Panc1 (cell line): Measurements from ENCODE around the gene PHF21A.

Experiments used
- CTCF ChIP-seq: fragments of 450-650 bp; IDR thresholded peaks from 2 replicates; pipeline ENCODE4 v1.5.1; 2017; ENCODE audit warnings: mild to moderate bottlenecking
- POLR2AphosphoS5 ChIP-seq: IDR thresholded peaks from 2 replicates; pipeline ENCODE4 v1.6.1; 2012; ENCODE audit warnings: mild to moderate bottlenecking, low read depth, low read length, moderate library complexity
- SIN3A ChIP-seq: IDR thresholded peaks from 2 replicates; pipeline ENCODE4 v1.6.1; 2012; ENCODE audit warnings: low read depth, mild to moderate bottlenecking, low read length, moderate library complexity, borderline replicate concordance; ENCODE audit not compliant: insufficient read depth

- TF ChIP-seq CTCF: no peak
- no peak for TF ChIP-seq POLR2AphosphoS5
- TF ChIP-seq SIN3A: no peak
Measured at GRCh38 chr11:46069595-46069994, 51.7 kb downstream of the PHF21A start.
